GM12874 (cell line): ENCODE measurements around the gene PPP2R2D.

Experiments
- CTCF ChIP-seq: IDR thresholded peaks from 2 replicates; pipeline ENCODE4 v1.5.1; 2011; ENCODE audit warnings: low read depth, mild to moderate bottlenecking, control low read depth, low read length, moderate library complexity; ENCODE audit not compliant: insufficient read depth

The PPP2R2D gene

GRCh38 chr10:131892806-131893675, 7.8 kb upstream of the PPP2R2D start:
- TF ChIP-seq CTCF, result no peak

- TF ChIP-seq CTCF, result no peak
These were observed 5.7 kb upstream of the PPP2R2D start for GRCh38 chr10:131895116-131895515.

GRCh38 chr10:131896403-131896802, 4.4 kb upstream of the PPP2R2D start:
- no peak for TF ChIP-seq CTCF

- no peak for TF ChIP-seq CTCF
These were observed 3.4 kb upstream of the PPP2R2D start for GRCh38 chr10:131897297-131897899.

GRCh38 chr10:131898061-131898460, 2.7 kb upstream of the PPP2R2D start:
- TF ChIP-seq CTCF, result no peak

GRCh38 chr10:131898713-131899112, 2.1 kb upstream of the PPP2R2D start:
- no peak for TF ChIP-seq CTCF

- no peak for TF ChIP-seq CTCF
These were observed 1.6 kb upstream of the PPP2R2D start for GRCh38 chr10:131899116-131899690.
